GM23248 (cell line): ENCODE results near the gene CRTC3.

Source experiments
- EZH2 ChIP-seq: fragments of 200-600 bp; sonication (generic); IDR thresholded peaks from 2 replicates; pipeline ENCODE4 v1.6.1; 2018; ENCODE audit warnings: antibody characterized with exemption, mild to moderate bottlenecking; ENCODE audit not compliant: insufficient read depth, poor library complexity, severe bottlenecking
- EZH2phosphoT487 ChIP-seq: fragments of 200-600 bp; sonication (generic); IDR thresholded peaks from 2 replicates; pipeline ENCODE4 v1.6.1; 2018; ENCODE audit warnings: antibody characterized with exemption, moderate library complexity, mild to moderate bottlenecking, low read depth; ENCODE audit not compliant: insufficient read depth

GRCh38 chr15:90664650-90665287 is 135.0 kb downstream of the CRTC3 start:
- TF ChIP-seq EZH2: no peak
- TF ChIP-seq EZH2phosphoT487: no peak
